ENCODE data around the gene TUSC2. TPM values are rescaled to one million over a fixed set of nuclear protein-coding genes. Genes with fewer than 3 reads are reported as not detected.

TUSC2 gene
- total and polyA plus RNA-seq, 7 experiments from 2014 or later, result 16.8 to 45.5 (median 21.8) TPM

DNA sequence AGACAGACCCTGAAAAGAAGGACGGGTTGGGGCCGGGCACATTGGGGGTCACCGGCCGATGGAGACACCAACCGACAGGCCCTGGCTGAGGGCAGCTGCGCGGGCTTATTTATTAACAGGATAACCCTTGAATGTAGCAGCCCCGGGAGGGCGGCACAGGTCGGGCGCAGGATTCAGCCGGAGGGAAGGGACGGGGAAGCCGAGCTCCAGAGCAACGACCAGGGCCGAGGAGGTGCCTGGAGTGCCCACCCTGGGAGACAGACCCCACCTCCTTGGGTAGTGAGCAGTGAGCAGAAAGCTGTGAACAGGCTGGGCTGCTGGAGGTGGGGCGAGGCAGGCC is 51.3 kb downstream of the TUSC2 start:
- Histone ChIP-seq H3K27me3 (ENCODE audit: control insufficient read depth in 2 of 2, insufficient read depth in 2 of 2, low read length in 2 of 2) (peaks cover 15 to 23% of the 10 kb centered on the region in 2 donors), H3K4me3 (ENCODE audit: low read length) (no peak overlapping the region), H3K36me3 (ENCODE audit: control insufficient read depth in 2 of 3, insufficient read depth in 3 of 3, low read length in 3 of 3) (no peaks in the 10 kb centered on the region), H3K4me1 (ENCODE audit: control insufficient read depth in 2 of 2, insufficient read depth in 2 of 2, low read length in 2 of 2) (peaks cover 10 to 22% of the 10 kb centered on the region in 2 donors), H3K9me3 (ENCODE audit: control insufficient read depth in 2 of 3, low read length in 3 of 3) (no peaks in the 10 kb centered on the region), H3K27ac (ENCODE audit: low read depth, low read length) (no peak overlapping the region)
- no peak for DNase-seq
- H3K27ac Mint-ChIP-seq, result no peak overlapping the region
- CTCF ChIA-PET, result interaction anchor here (0.6 to 1.7 kb wide), 2 partner anchors 50 to 82 kb away, joined by 4 to 7 read pairs; no protein-coding TSS in a partner anchor
- H3K4me1 Mint-ChIP-seq, result peaks cover 20 to 27% (median 25%) of the 10 kb centered on the region in 7 donors
- POLR2A ChIA-PET, result no interaction called here
- no peaks in the 10 kb centered on the region for H3K36me3 Mint-ChIP-seq
- H3K27me3 Mint-ChIP-seq, result peaks cover 21 to 47% (median 29%) of the 10 kb centered on the region in 5 donors
- H3K9me3 Mint-ChIP-seq, result peaks cover 0 to 2% (median 0%) of the 10 kb centered on the region in 11 donors
- H3K4me3 Mint-ChIP-seq, result peak overlapping the region in 1 of 10 donors; percentile 80
- ATAC-seq, result no peak
- intact Hi-C loops (cut with micrococcal nuclease), result no loop called here

DNA sequence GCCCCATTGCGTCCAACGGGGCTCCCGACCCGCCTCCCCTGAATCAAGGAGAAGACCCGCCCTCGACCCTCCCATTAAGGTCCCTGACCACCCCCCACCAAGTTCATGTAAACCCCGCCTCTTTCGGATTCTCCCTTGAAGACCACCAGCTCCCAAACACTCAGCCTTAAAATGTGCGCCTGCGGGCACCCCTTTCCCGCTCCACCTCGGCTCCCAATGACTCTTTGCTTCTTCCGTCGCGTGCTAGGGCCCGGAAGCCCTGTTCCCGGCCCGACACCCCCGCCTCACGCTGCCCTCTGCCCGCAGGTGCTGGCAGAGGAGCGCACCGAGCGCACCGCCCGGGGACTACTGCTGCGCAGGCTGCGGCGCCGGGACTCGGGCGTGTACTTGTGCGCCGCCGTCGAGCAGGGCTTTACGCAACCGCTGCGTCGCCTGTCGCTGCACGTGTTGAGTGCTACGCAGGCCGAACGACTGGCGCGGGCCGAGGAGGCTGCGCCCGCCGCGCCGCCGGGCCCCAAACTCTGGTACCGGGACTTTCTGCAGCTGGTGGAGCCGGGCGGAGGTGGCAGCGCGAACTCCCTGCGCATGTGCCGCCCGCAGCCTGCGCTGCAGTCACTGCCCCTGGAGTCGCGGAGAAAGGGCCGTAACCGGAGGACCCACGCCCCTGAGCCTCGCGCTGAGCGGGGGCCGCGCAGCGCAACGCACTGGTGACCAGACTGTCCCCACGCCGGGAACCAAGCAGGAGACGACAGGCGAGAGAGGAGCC is 51.8 kb downstream of the TUSC2 start:
- ATAC-seq, result peak; percentile 22
- H3K9me3 ChIP-seq (ENCODE audit: control insufficient read depth in 2 of 3, low read length in 3 of 3), result no peaks in the 10 kb centered on the region
- H3K4me1 Mint-ChIP-seq, result peaks cover 20 to 31% (median 26%) of the 10 kb centered on the region in 7 donors
- CTCF ChIA-PET, result interaction anchor here (1.7 kb wide), 1 partner anchor 82 kb away, joined by 7 read pairs; no protein-coding TSS in a partner anchor
- peak in 3 of 9 donors; percentile 37 to 45 (median 43) for DNase-seq
- H3K4me1 ChIP-seq (ENCODE audit: control insufficient read depth in 2 of 2, insufficient read depth in 2 of 2, low read length in 2 of 2), result peaks cover 10 to 22% of the 10 kb centered on the region in 2 donors
- H3K27me3 Mint-ChIP-seq, result peaks cover 21 to 49% (median 29%) of the 10 kb centered on the region in 5 donors
- peak overlapping the region; percentile 48 to 80 (median 64) for H3K4me3 Mint-ChIP-seq
- intact Hi-C loops (cut with micrococcal nuclease), result no loop called here
- H3K27ac ChIP-seq (ENCODE audit: low read depth, low read length), result no peak overlapping the region
- POLR2A ChIA-PET, result no interaction called here
- peak overlapping the region in 1 of 9 donors; percentile 23 for H3K27ac Mint-ChIP-seq
- H3K36me3 ChIP-seq (ENCODE audit: control insufficient read depth in 2 of 3, insufficient read depth in 3 of 3, low read length in 3 of 3), result no peaks in the 10 kb centered on the region
- H3K36me3 Mint-ChIP-seq, result no peaks in the 10 kb centered on the region
- peaks cover 0 to 2% (median 0%) of the 10 kb centered on the region in 11 donors for H3K9me3 Mint-ChIP-seq
- H3K4me3 ChIP-seq (ENCODE audit: low read length), result no peak overlapping the region
- H3K27me3 ChIP-seq (ENCODE audit: control insufficient read depth in 2 of 2, insufficient read depth in 2 of 2, low read length in 2 of 2), result peaks cover 15 to 23% of the 10 kb centered on the region in 2 donors

- intact Hi-C loops (cut with micrococcal nuclease), result no loop called here
- Mint-ChIP-seq H3K27ac (peak overlapping the region in 1 of 9 donors; percentile 46), H3K4me1 (peaks cover 20 to 31% (median 26%) of the 10 kb centered on the region in 7 donors), H3K27me3 (peaks cover 21 to 49% (median 29%) of the 10 kb centered on the region in 5 donors), H3K4me3 (peak overlapping the region; percentile 42 to 80 (median 64)), H3K9me3 (peaks cover 0 to 2% (median 0%) of the 10 kb centered on the region in 11 donors), H3K36me3 (no peaks in the 10 kb centered on the region)
- peak in 1 of 9 donors; percentile 9 for DNase-seq
- Histone ChIP-seq H3K27ac (ENCODE audit: low read depth, low read length) (no peak overlapping the region), H3K36me3 (ENCODE audit: control insufficient read depth in 2 of 3, insufficient read depth in 3 of 3, low read length in 3 of 3) (no peaks in the 10 kb centered on the region), H3K9me3 (ENCODE audit: control insufficient read depth in 2 of 3, low read length in 3 of 3) (no peaks in the 10 kb centered on the region), H3K4me1 (ENCODE audit: control insufficient read depth in 2 of 2, insufficient read depth in 2 of 2, low read length in 2 of 2) (peaks cover 10 to 22% of the 10 kb centered on the region in 2 donors), H3K27me3 (ENCODE audit: control insufficient read depth in 2 of 2, insufficient read depth in 2 of 2, low read length in 2 of 2) (peaks cover 15 to 23% of the 10 kb centered on the region in 2 donors), H3K4me3 (ENCODE audit: low read length) (no peak overlapping the region)
- POLR2A ChIA-PET, result interaction anchor here (0.5 kb wide), 1 partner anchor 77 kb away, joined by 3 read pairs; no protein-coding TSS in a partner anchor
- ATAC-seq, result no peak
- CTCF ChIA-PET, result interaction anchor here (0.6 to 5.1 kb wide), 4 partner anchors 29 to 1565 kb away, joined by 3 to 47 read pairs (median 8); partner anchors contain the start of gene GNAT1
These were observed 52.7 kb downstream of the TUSC2 start for GRCh38 chr3:50275141-50275995.

Other genes with a start within 250 kb of the TUSC2 start
- 100 to 1,000 TPM; 223 to 420 (median 342) TPM for gene RBM5, start 239.3 kb downstream of the TUSC2 start, total RNA-seq
- 10 to 100 TPM; 45.6 to 63.1 TPM for gene RBM5, start 239.3 kb downstream of the TUSC2 start, polyA plus RNA-seq
- 1 to 10 TPM in 1 of 5 experiments, under 1 TPM in 2, not detected in 2; 0.34 to 1.1 (median 0.69) TPM for gene SEMA3F, start 172.9 kb downstream of the TUSC2 start, total RNA-seq
- gene SEMA3F, start 172.9 kb downstream of the TUSC2 start, polyA plus RNA-seq, result not detected
- gene GNAT1, start 136.6 kb downstream of the TUSC2 start, total RNA-seq, result 1 to 10 TPM in 1 of 5 experiments, under 1 TPM in 1, not detected in 3; 0.24 to 1.2 TPM
- gene GNAT1, start 136.6 kb downstream of the TUSC2 start, polyA plus RNA-seq, result not detected
- 1 to 10 TPM in 1 of 5 experiments, not detected in 4; 1.8 TPM for gene SLC38A3, start 123.0 kb downstream of the TUSC2 start, total RNA-seq
- gene SLC38A3, start 123.0 kb downstream of the TUSC2 start, polyA plus RNA-seq, result not detected
- gene GNAI2, start 92.0 kb downstream of the TUSC2 start, total RNA-seq, result 100 to 1,000 TPM; 225 to 442 (median 282) TPM
- gene GNAI2, start 92.0 kb downstream of the TUSC2 start, polyA plus RNA-seq, result 100 to 1,000 TPM; 443 to 527 TPM
- gene SEMA3B, start 59.1 kb downstream of the TUSC2 start, total RNA-seq, result 1 to 10 TPM in 3 of 5 experiments, under 1 TPM in 2; 0.73 to 3.7 (median 1.4) TPM
- not detected for gene SEMA3B, start 59.1 kb downstream of the TUSC2 start, polyA plus RNA-seq
- gene LSMEM2, start 49.1 kb downstream of the TUSC2 start, total RNA-seq, result not detected
- gene LSMEM2, start 49.1 kb downstream of the TUSC2 start, polyA plus RNA-seq, result under 1 TPM in 1 of 2 donors, not detected in 1; 0.15 TPM
- 10 to 100 TPM; 53.7 to 85.1 (median 64.7) TPM for gene IFRD2, start 35.8 kb downstream of the TUSC2 start, total RNA-seq
- 10 to 100 TPM; 57.2 to 69.7 TPM for gene IFRD2, start 35.8 kb downstream of the TUSC2 start, polyA plus RNA-seq
- 10 to 100 TPM in 1 of 5 experiments, 1 to 10 TPM in 4; 3.4 to 10.7 (median 4.2) TPM for gene HYAL3, start 28.8 kb downstream of the TUSC2 start, total RNA-seq
- gene HYAL3, start 28.8 kb downstream of the TUSC2 start, polyA plus RNA-seq, result 1 to 10 TPM; 2.3 to 3.3 TPM
- 10 to 100 TPM; 30.2 to 44.9 (median 33.6) TPM for gene NAA80, start 28.8 kb downstream of the TUSC2 start, total RNA-seq
- gene NAA80, start 28.8 kb downstream of the TUSC2 start, polyA plus RNA-seq, result 10 to 100 TPM; 13.7 to 15.2 TPM
- under 1 TPM in 4 of 5 experiments, not detected in 1; 0.22 to 0.51 (median 0.28) TPM for gene HYAL1, start 24.6 kb downstream of the TUSC2 start, total RNA-seq
- gene HYAL1, start 24.6 kb downstream of the TUSC2 start, polyA plus RNA-seq, result under 1 TPM; 0.12 to 0.41 TPM
- 1 to 10 TPM; 1.5 to 5.3 (median 3.2) TPM for gene HYAL2, start 5.5 kb downstream of the TUSC2 start, total RNA-seq
- gene HYAL2, start 5.5 kb downstream of the TUSC2 start, polyA plus RNA-seq, result 1 to 10 TPM; 2.8 to 4.6 TPM
- gene RASSF1, start 12.6 kb upstream of the TUSC2 start, total RNA-seq, result 100 to 1,000 TPM in 1 of 5 experiments, 10 to 100 TPM in 4; 39.4 to 105 (median 69.6) TPM
- 10 to 100 TPM; 32.7 to 47.9 TPM for gene RASSF1, start 12.6 kb upstream of the TUSC2 start, polyA plus RNA-seq
- 1 to 10 TPM in 4 of 5 experiments, under 1 TPM in 1; 0.91 to 3.8 (median 2.8) TPM for gene ZMYND10, start 17.5 kb upstream of the TUSC2 start, total RNA-seq
- gene ZMYND10, start 17.5 kb upstream of the TUSC2 start, polyA plus RNA-seq, result under 1 TPM; 0.07 to 0.30 TPM
- gene NPRL2, start 22.6 kb upstream of the TUSC2 start, total RNA-seq, result 10 to 100 TPM; 35.3 to 48.9 (median 47.7) TPM
- 10 to 100 TPM; 27.2 to 36.2 TPM for gene NPRL2, start 22.6 kb upstream of the TUSC2 start, polyA plus RNA-seq
- gene CYB561D2, start 22.6 kb upstream of the TUSC2 start, total RNA-seq, result 10 to 100 TPM; 23.3 to 42.6 (median 32.8) TPM
- 10 to 100 TPM; 42.4 to 52.9 TPM for gene CYB561D2, start 22.6 kb upstream of the TUSC2 start, polyA plus RNA-seq
- gene TMEM115, start 31.3 kb upstream of the TUSC2 start, total RNA-seq, result 10 to 100 TPM; 17.7 to 32.4 (median 19.9) TPM
- 10 to 100 TPM; 26.0 to 40.9 TPM for gene TMEM115, start 31.3 kb upstream of the TUSC2 start, polyA plus RNA-seq
- 1 to 10 TPM in 4 of 5 experiments, under 1 TPM in 1; 0.97 to 6.2 (median 2.5) TPM for gene CACNA2D2, start 175.4 kb upstream of the TUSC2 start, total RNA-seq
- under 1 TPM; 0.32 to 0.38 TPM for gene CACNA2D2, start 175.4 kb upstream of the TUSC2 start, polyA plus RNA-seq
- 10 to 100 TPM; 11.1 to 67.5 (median 16.4) TPM for gene C3orf18, start 239.5 kb upstream of the TUSC2 start, total RNA-seq
- 10 to 100 TPM; 12.8 to 17.4 TPM for gene C3orf18, start 239.5 kb upstream of the TUSC2 start, polyA plus RNA-seq
- 10 to 100 TPM; 32.1 to 71.1 (median 66.1) TPM for gene HEMK1, start 241.3 kb upstream of the TUSC2 start, total RNA-seq
- gene HEMK1, start 241.3 kb upstream of the TUSC2 start, polyA plus RNA-seq, result 10 to 100 TPM; 35.2 to 35.3 TPM

All from naive thymus-derived CD4-positive, alpha-beta T cell (primary cell).